ENCODE measurements around the gene ZNF423. TPM values are rescaled to one million over a fixed set of nuclear protein-coding genes. Genes with fewer than 3 reads are reported as not detected.
A peak's percentile ranks its signal among the peaks of the same experiment; 100 is the strongest.

The ZNF423 gene
- total and polyA plus RNA-seq, 4 donors = 1.1 to 14.8 (median 3.3) TPM

GRCh38 chr16:49575346-49576172 is 280.4 kb downstream of the ZNF423 start:
- H3K27me3 ChIP-seq (ENCODE audit: control insufficient read depth in 3 of 3, insufficient read depth in 3 of 3, low read length in 2 of 3) = no peaks in the 10 kb centered on the region
- H3K9ac ChIP-seq (ENCODE audit: insufficient read depth in 1 of 2, low read length in 2 of 2) = no peak overlapping the region
- ATAC-seq (ENCODE audit: insufficient read depth, low FRiP score) = peak; percentile 52
- no peak overlapping the region for H3K4me3 ChIP-seq
- peak; percentile 52 to 68 (median 62) for DNase-seq
- peaks cover 0 to 24% (median 5%) of the 10 kb centered on the region in 5 donors for H3K4me1 ChIP-seq (ENCODE audit: control insufficient read depth in 5 of 5, insufficient read depth in 5 of 5, low read length in 5 of 5)
- TF ChIP-seq CTCF (IDR thresholded peaks at IDR 0.05; ENCODE audit: control extremely low read depth, extremely low read depth) = no peak
- no peaks in the 10 kb centered on the region for H3K36me3 ChIP-seq (ENCODE audit: control insufficient read depth in 4 of 4, insufficient read depth in 4 of 4, low read length in 4 of 4)
- WGBS, 2 donors = 61 to 65% methylated on average over 14 of the region's 14 CpGs
- H3K27ac ChIP-seq (ENCODE audit: low read depth in 1 of 2, low read length in 1 of 2) = no peak overlapping the region
- peaks cover 0 to 2% (median 0%) of the 10 kb centered on the region in 4 donors for H3K9me3 ChIP-seq (ENCODE audit: control insufficient read depth in 4 of 4, insufficient read depth in 3 of 4, low read length in 3 of 4)

- ATAC-seq (ENCODE audit: insufficient read depth, low FRiP score) (no peak), DNase-seq (no peak)
- Histone ChIP-seq H3K36me3 (ENCODE audit: control insufficient read depth in 4 of 4, insufficient read depth in 4 of 4, low read length in 4 of 4) (no peaks in the 10 kb centered on the region), H3K9me3 (ENCODE audit: control insufficient read depth in 4 of 4, insufficient read depth in 3 of 4, low read length in 3 of 4) (peaks cover 0 to 2% (median 0%) of the 10 kb centered on the region in 4 donors), H3K4me1 (ENCODE audit: control insufficient read depth in 5 of 5, insufficient read depth in 5 of 5, low read length in 5 of 5) (peaks cover 0 to 21% (median 8%) of the 10 kb centered on the region in 5 donors), H3K27me3 (ENCODE audit: control insufficient read depth in 3 of 3, insufficient read depth in 3 of 3, low read length in 2 of 3) (no peaks in the 10 kb centered on the region), H3K9ac (ENCODE audit: insufficient read depth in 1 of 2, low read length in 2 of 2) (no peak overlapping the region), H3K4me3 (no peak overlapping the region), H3K27ac (ENCODE audit: low read depth in 1 of 2, low read length in 1 of 2) (no peak overlapping the region)
- no peak for TF ChIP-seq CTCF (IDR thresholded peaks at IDR 0.05; ENCODE audit: control extremely low read depth, extremely low read depth)
- 95% methylated on average over 12 of the region's 12 CpGs for WGBS, 2 donors
Measured at GRCh38 chr16:49574826-49575225, 281.1 kb downstream of the ZNF423 start.

- Histone ChIP-seq H3K4me1 (ENCODE audit: control insufficient read depth in 5 of 5, insufficient read depth in 5 of 5, low read length in 5 of 5) (peaks cover 0 to 38% (median 16%) of the 10 kb centered on the region in 5 donors), H3K9ac (ENCODE audit: insufficient read depth in 1 of 2, low read length in 2 of 2) (no peak overlapping the region), H3K9me3 (ENCODE audit: control insufficient read depth in 4 of 4, insufficient read depth in 3 of 4, low read length in 3 of 4) (no peaks in the 10 kb centered on the region), H3K36me3 (ENCODE audit: control insufficient read depth in 4 of 4, insufficient read depth in 4 of 4, low read length in 4 of 4) (no peaks in the 10 kb centered on the region), H3K4me3 (no peak overlapping the region), H3K27me3 (ENCODE audit: control insufficient read depth in 3 of 3, insufficient read depth in 3 of 3, low read length in 2 of 3) (no peaks in the 10 kb centered on the region), H3K27ac (ENCODE audit: low read depth in 1 of 2, low read length in 1 of 2) (no peak overlapping the region)
- DNase-seq = no peak
- no peak for TF ChIP-seq CTCF (IDR thresholded peaks at IDR 0.05; ENCODE audit: control extremely low read depth, extremely low read depth)
- WGBS, 2 donors = 98 to 100% methylated on average over 1 of the region's 1 CpG
- no peak for ATAC-seq (ENCODE audit: insufficient read depth, low FRiP score)
Measured at GRCh38 chr16:49567950-49568349, 288.0 kb downstream of the ZNF423 start.

Data from lung (tissue), 12 donors.